ENCODE measurements around the gene ZNF526. TPM values are rescaled to one million over a fixed set of nuclear protein-coding genes. Genes with fewer than 3 reads are reported as not detected.

The ZNF526 gene
- total RNA-seq, 1 experiment from 2014 or later, result 13.1 TPM

GRCh38 chr19:42247640-42248199, 27.6 kb downstream of the ZNF526 start:
- Histone ChIP-seq H3K36me3 (ENCODE audit: control insufficient read depth in 1 of 2, insufficient read depth in 2 of 2, low read length in 2 of 2) (peaks cover 0 to 7% of the 10 kb centered on the region in 2 experiments; a peak in 2 of 4 replicates), H3K9ac (ENCODE audit: low read length) (no peak overlapping the region), H3K4me2 (ENCODE audit: low read length) (no peak overlapping the region), H3K79me2 (ENCODE audit: insufficient read depth, low read length) (peaks cover 38% of the 10 kb centered on the region), H3K27ac (ENCODE audit: low read depth, low read length) (no peak overlapping the region), H3K4me3 (replicated peaks in 1 of 2; ENCODE audit: low read depth in 1 of 2, low read length in 2 of 2) (no peak overlapping the region), H4K20me1 (ENCODE audit: insufficient read depth) (peaks cover 3% of the 10 kb centered on the region; the same call in 1 of the 2 replicates), H3K9me3 (ENCODE audit: control insufficient read depth in 1 of 2, insufficient read depth in 1 of 2, low read depth in 1 of 2, low read length in 2 of 2) (no peaks in the 10 kb centered on the region), H3K4me1 (ENCODE audit: control insufficient read depth in 1 of 2, insufficient read depth in 2 of 2, low read length in 2 of 2) (peaks cover 24 to 47% of the 10 kb centered on the region in 2 experiments), H2AFZ (ENCODE audit: low read depth, low read length, poor library complexity, severe bottlenecking) (no peak overlapping the region), H3K27me3 (ENCODE audit: insufficient read depth, low read length) (no peaks in the 10 kb centered on the region), H3K9me2 (ENCODE audit: insufficient read depth) (no peaks in the 10 kb centered on the region)
- ATAC-seq, result no peak
- DNase-seq (ENCODE audit: low read depth, low spot score), result no peak
- TF ChIP-seq CEBPB (IDR thresholded peaks at IDR 0.05; ENCODE audit: low read depth) (no peak), POLR2AphosphoS5 (IDR thresholded peaks at IDR 0.05; ENCODE audit: low read depth, low read length) (no peak), TCF7L2 (IDR thresholded peaks at IDR 0.05; ENCODE audit: borderline replicate concordance, extremely low read depth, insufficient read depth, insufficient read length) (no peak), ELF1 (IDR thresholded peaks at IDR 0.05; ENCODE audit: borderline replicate concordance, low read depth) (no peak), RAD21 (IDR thresholded peaks at IDR 0.05; ENCODE audit: low read depth) (no peak), JUND (IDR thresholded peaks at IDR 0.05) (no peak), SRF (IDR thresholded peaks at IDR 0.05; ENCODE audit: low read depth) (no peak), SP1 (IDR thresholded peaks at IDR 0.05; ENCODE audit: low read depth) (no peak), EZH2 (IDR thresholded peaks at IDR 0.05) (no peak), POLR2A (IDR thresholded peaks at IDR 0.05; ENCODE audit: borderline replicate concordance, extremely low read depth, insufficient read depth, insufficient read length) (no peak), ZBTB33 (IDR thresholded peaks at IDR 0.05; ENCODE audit: extremely low read depth, insufficient replicate concordance, low read length) (no peak), FOSL1 (IDR thresholded peaks at IDR 0.05; ENCODE audit: low read depth) (no peak), CTCF (IDR thresholded peaks at IDR 0.05 in 2 of 3, conservative IDR thresholded peaks at IDR 0.05 in 1 of 3; ENCODE audit: borderline replicate concordance in 1 of 3, insufficient read depth in 1 of 3, low read depth in 2 of 3, low read length in 2 of 3) (no peak), EZH2phosphoT487 (IDR thresholded peaks at IDR 0.05; ENCODE audit: borderline replicate concordance) (no peak), ZFX (IDR thresholded peaks at IDR 0.05) (no peak), SIN3A (IDR thresholded peaks at IDR 0.05; ENCODE audit: low read depth) (no peak), EGR1 (IDR thresholded peaks at IDR 0.05; ENCODE audit: low read depth) (no peak), MAX (IDR thresholded peaks at IDR 0.05) (no peak)
- TF ChIP-seq, protein P1, sequence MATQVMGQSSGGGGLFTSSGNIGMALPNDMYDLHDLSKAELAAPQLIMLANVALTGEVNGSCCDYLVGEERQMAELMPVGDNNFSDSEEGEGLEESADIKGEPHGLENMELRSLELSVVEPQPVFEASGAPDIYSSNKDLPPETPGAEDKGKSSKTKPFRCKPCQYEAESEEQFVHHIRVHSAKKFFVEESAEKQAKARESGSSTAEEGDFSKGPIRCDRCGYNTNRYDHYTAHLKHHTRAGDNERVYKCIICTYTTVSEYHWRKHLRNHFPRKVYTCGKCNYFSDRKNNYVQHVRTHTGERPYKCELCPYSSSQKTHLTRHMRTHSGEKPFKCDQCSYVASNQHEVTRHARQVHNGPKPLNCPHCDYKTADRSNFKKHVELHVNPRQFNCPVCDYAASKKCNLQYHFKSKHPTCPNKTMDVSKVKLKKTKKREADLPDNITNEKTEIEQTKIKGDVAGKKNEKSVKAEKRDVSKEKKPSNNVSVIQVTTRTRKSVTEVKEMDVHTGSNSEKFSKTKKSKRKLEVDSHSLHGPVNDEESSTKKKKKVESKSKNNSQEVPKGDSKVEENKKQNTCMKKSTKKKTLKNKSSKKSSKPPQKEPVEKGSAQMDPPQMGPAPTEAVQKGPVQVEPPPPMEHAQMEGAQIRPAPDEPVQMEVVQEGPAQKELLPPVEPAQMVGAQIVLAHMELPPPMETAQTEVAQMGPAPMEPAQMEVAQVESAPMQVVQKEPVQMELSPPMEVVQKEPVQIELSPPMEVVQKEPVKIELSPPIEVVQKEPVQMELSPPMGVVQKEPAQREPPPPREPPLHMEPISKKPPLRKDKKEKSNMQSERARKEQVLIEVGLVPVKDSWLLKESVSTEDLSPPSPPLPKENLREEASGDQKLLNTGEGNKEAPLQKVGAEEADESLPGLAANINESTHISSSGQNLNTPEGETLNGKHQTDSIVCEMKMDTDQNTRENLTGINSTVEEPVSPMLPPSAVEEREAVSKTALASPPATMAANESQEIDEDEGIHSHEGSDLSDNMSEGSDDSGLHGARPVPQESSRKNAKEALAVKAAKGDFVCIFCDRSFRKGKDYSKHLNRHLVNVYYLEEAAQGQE (IDR thresholded peaks at IDR 0.05; ENCODE audit: low read depth), result no peak
- TF ChIP-seq, protein P2, sequence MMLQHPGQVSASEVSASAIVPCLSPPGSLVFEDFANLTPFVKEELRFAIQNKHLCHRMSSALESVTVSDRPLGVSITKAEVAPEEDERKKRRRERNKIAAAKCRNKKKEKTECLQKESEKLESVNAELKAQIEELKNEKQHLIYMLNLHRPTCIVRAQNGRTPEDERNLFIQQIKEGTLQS (IDR thresholded peaks at IDR 0.05), result no peak
- ChIA-PET RAD21 (ENCODE audit: low non-redundant PET in 1 of 2, low total read pairs in 2 of 2, uncharacterized antibody in 2 of 2, unreplicated experiment in 2 of 2) (no interaction called here), POLR2A (interaction anchor here (1.4 to 1.9 kb wide), 2 partner anchors 8 to 149 kb away, joined by 4 to 6 read pairs; partner anchors contain the start of gene ERF), CTCF (interaction anchor here (1.3 to 3.8 kb wide), 4 partner anchors 33 to 138 kb away, joined by 4 to 63 read pairs (median 16); no protein-coding TSS in a partner anchor)
- no TSS peak for BruUV-seq (replicated peaks)
- intact Hi-C loops (cut with micrococcal nuclease), result loop anchor here (2.0 kb wide), 1 partner anchor 49 kb away; no protein-coding TSS in a partner anchor
